Measurements from ENCODE around the gene PGR. TPM values are rescaled to one million over a fixed set of nuclear protein-coding genes. Genes with fewer than 3 reads are reported as not detected.

Gene PGR
- total RNA-seq, 2 donors from 2014 or later = not detected

DNA sequence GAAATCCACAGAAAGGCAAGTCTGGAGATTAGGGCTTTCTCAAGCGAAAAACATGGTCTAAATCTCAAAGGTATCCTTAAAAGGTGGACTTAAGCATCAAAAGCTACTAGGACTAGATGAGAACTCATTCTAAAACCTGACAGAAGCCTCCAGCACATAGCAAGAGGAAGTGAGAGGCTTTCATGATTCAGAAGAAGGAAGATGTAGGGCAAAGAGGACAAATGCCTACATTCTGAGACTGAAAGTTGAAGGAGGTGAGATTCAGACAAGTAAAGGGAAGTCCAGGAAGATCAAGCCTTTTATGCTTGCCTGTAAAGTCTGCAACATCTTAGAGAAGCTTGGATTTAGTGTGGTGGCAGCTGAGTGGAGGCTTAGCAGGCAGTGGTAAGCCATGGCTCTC is 98.9 kb downstream of the PGR start:
- Histone ChIP-seq H3K9me3 (ENCODE audit: control insufficient read depth, low read length) (no peaks in the 10 kb centered on the region), H3K9ac (ENCODE audit: extremely low read depth, low read length, poor library complexity, severe bottlenecking) (no peak overlapping the region), H3K4me3 (ENCODE audit: low read length) (no peak overlapping the region), H3K27ac (ENCODE audit: low read depth, low read length) (no peak overlapping the region), H3K36me3 (ENCODE audit: control insufficient read depth, insufficient read depth, low read length) (no peaks in the 10 kb centered on the region), H3K27me3 (ENCODE audit: control insufficient read depth, insufficient read depth, low read length, poor library complexity, severe bottlenecking) (no peaks in the 10 kb centered on the region), H3K4me1 (ENCODE audit: control insufficient read depth, insufficient read depth, low read length) (no peaks in the 10 kb centered on the region)
- Mint-ChIP-seq H3K4me3 (no peak overlapping the region), H3K27ac (no peak overlapping the region), H3K4me1 (no peaks in the 10 kb centered on the region), H3K27me3 (ENCODE audit: insufficient read depth) (no peaks in the 10 kb centered on the region), H3K36me3 (ENCODE audit: low read depth) (no peaks in the 10 kb centered on the region), H3K9me3 (no peaks in the 10 kb centered on the region)
- no peak for TF ChIP-seq CTCF (conservative IDR thresholded peaks at IDR 0.05)
- no peak for DNase-seq
- WGBS, 2 experiments (ENCODE audit: insufficient coverage in 1 of 2, insufficient read length in 1 of 2) = 91 to 100% methylated on average over 1 of the region's 1 CpG

- Mint-ChIP-seq H3K36me3 (ENCODE audit: low read depth) (no peaks in the 10 kb centered on the region), H3K4me3 (no peak overlapping the region), H3K4me1 (no peaks in the 10 kb centered on the region), H3K27me3 (ENCODE audit: insufficient read depth) (no peaks in the 10 kb centered on the region), H3K9me3 (no peaks in the 10 kb centered on the region), H3K27ac (no peak overlapping the region)
- no peaks in the 10 kb centered on the region for H3K27me3 ChIP-seq (ENCODE audit: control insufficient read depth, insufficient read depth, low read length, poor library complexity, severe bottlenecking)
- H3K9me3 ChIP-seq (ENCODE audit: control insufficient read depth, low read length) = no peaks in the 10 kb centered on the region
- H3K4me1 ChIP-seq (ENCODE audit: control insufficient read depth, insufficient read depth, low read length) = no peaks in the 10 kb centered on the region
- 100% methylated on average over 3 of the region's 3 CpGs; no CpG with 5 or more reads in 1 of the 2 experiments for WGBS, 2 experiments (ENCODE audit: insufficient coverage in 1 of 2, insufficient read length in 1 of 2)
- H3K4me3 ChIP-seq (ENCODE audit: low read length) = no peak overlapping the region
- no peak for DNase-seq
- no peaks in the 10 kb centered on the region for H3K36me3 ChIP-seq (ENCODE audit: control insufficient read depth, insufficient read depth, low read length)
- no peak overlapping the region for H3K9ac ChIP-seq (ENCODE audit: extremely low read depth, low read length, poor library complexity, severe bottlenecking)
- no peak for TF ChIP-seq CTCF (conservative IDR thresholded peaks at IDR 0.05)
- no peak overlapping the region for H3K27ac ChIP-seq (ENCODE audit: low read depth, low read length)
Measured at GRCh38 chr11:101030015-101030414, 99.6 kb downstream of the PGR start.

DNA sequence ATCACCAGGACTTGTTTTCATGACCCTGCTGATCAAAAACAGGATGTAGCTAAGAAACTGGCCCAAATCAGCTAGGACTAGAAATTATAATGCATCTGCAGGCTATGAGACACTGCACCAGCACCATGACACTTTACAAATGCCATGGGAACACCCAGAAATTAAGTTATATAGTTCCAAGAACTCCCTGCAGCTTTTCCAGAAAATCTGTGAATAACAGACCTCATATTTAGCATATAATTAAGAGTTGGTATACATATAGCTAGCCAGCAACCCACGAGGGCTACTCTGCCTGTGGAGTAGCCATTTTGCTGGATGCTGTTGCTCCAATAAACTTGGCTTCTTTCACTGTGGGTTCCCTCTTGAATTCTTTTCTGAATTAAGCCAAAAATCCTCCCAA is 101.0 kb downstream of the PGR start:
- Mint-ChIP-seq H3K36me3 (ENCODE audit: low read depth) (no peaks in the 10 kb centered on the region), H3K27ac (no peak overlapping the region), H3K27me3 (ENCODE audit: insufficient read depth) (no peaks in the 10 kb centered on the region), H3K4me1 (no peaks in the 10 kb centered on the region), H3K4me3 (no peak overlapping the region), H3K9me3 (no peaks in the 10 kb centered on the region)
- no peak overlapping the region for H3K9ac ChIP-seq (ENCODE audit: extremely low read depth, low read length, poor library complexity, severe bottlenecking)
- no peak overlapping the region for H3K4me3 ChIP-seq (ENCODE audit: low read length)
- 74 to 83% methylated on average over 1 of the region's 1 CpG for WGBS, 2 experiments (ENCODE audit: insufficient coverage in 1 of 2, insufficient read length in 1 of 2)
- no peaks in the 10 kb centered on the region for H3K36me3 ChIP-seq (ENCODE audit: control insufficient read depth, insufficient read depth, low read length)
- TF ChIP-seq CTCF (conservative IDR thresholded peaks at IDR 0.05) = no peak
- DNase-seq = no peak
- H3K4me1 ChIP-seq (ENCODE audit: control insufficient read depth, insufficient read depth, low read length) = no peaks in the 10 kb centered on the region
- H3K9me3 ChIP-seq (ENCODE audit: control insufficient read depth, low read length) = no peaks in the 10 kb centered on the region
- H3K27ac ChIP-seq (ENCODE audit: low read depth, low read length) = no peak overlapping the region
- H3K27me3 ChIP-seq (ENCODE audit: control insufficient read depth, insufficient read depth, low read length, poor library complexity, severe bottlenecking) = no peaks in the 10 kb centered on the region
